Choroid plexus epithelial cell (primary cell): ENCODE data around the gene RBM43.
A peak's percentile ranks its signal among the peaks of the same experiment; 100 is the strongest.
"Not testable (repeated sequence)": the region's sequence is repeated elsewhere in the genome, so short reads cannot be mapped to it uniquely, and the experiment has no call there.

ENCODE experiments used
- DNase-seq: peaks from one replicate; pipeline ENCODE4 v3.0.0-alpha.2; 2010; ENCODE audit warnings: low read depth
- H3K4me3 ChIP-seq: 2 replicates; pipeline ENCODE4 v1.5.1; 2011; ENCODE audit warnings: low read depth, mild to moderate bottlenecking, control low read depth, low read length, moderate library complexity
- TF ChIP-seq, protein P1 (sequence below): conservative IDR thresholded peaks from 2 replicates; pipeline ENCODE4 v1.5.1; 2011; ENCODE audit warnings: low read depth, mild to moderate bottlenecking, control low read depth, inconsistent platforms, low read length, moderate library complexity

The RBM43 gene

DNA sequence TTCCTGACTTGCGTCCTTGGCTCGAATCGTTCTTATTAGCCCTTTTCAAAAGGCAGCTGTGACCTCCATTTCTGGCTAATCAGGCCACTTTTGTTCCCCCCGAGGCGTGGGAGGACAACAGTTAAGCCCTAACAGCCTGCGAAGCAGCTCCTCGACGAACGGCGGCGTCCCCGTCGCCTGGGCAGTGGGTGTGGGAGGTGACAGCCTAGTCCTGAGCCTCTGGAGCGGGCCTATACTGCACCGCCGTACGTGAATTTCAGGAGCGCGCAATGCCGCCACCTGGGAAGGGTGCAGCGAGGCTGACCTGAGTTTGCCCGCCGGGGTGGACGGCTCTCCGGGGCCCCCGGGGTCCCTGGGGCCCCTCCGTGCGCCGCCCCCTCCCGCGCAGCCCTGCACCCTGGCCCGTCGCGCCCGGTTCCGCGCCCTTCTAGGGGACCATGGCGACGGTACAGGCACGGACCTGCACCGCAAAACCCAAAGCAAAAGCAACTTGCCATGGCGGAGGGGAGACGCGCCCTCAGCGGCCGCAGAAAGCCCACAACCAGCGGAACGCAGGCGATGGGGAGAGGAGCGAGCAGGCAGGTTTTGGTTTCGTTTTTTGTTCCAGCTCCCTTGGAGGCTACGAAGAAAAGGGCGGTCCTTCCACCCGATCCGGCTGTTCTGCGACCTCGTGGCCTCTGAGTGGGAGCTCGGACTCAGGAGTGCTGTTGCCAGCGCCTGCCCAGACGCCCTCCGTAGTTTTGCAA lies at the start of gene RBM43:
Gene RBM43 (minus strand): TSS at position 633 of the 746 bp plus-strand sequence. CDS start 136 bp downstream, at position 497.
- H3K4me3 ChIP-seq: peak within 1 kb of the TSS; percentile 87
- TF ChIP-seq, protein P1, sequence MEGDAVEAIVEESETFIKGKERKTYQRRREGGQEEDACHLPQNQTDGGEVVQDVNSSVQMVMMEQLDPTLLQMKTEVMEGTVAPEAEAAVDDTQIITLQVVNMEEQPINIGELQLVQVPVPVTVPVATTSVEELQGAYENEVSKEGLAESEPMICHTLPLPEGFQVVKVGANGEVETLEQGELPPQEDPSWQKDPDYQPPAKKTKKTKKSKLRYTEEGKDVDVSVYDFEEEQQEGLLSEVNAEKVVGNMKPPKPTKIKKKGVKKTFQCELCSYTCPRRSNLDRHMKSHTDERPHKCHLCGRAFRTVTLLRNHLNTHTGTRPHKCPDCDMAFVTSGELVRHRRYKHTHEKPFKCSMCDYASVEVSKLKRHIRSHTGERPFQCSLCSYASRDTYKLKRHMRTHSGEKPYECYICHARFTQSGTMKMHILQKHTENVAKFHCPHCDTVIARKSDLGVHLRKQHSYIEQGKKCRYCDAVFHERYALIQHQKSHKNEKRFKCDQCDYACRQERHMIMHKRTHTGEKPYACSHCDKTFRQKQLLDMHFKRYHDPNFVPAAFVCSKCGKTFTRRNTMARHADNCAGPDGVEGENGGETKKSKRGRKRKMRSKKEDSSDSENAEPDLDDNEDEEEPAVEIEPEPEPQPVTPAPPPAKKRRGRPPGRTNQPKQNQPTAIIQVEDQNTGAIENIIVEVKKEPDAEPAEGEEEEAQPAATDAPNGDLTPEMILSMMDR: no peak
- DNase-seq: peak; percentile 93

DNA sequence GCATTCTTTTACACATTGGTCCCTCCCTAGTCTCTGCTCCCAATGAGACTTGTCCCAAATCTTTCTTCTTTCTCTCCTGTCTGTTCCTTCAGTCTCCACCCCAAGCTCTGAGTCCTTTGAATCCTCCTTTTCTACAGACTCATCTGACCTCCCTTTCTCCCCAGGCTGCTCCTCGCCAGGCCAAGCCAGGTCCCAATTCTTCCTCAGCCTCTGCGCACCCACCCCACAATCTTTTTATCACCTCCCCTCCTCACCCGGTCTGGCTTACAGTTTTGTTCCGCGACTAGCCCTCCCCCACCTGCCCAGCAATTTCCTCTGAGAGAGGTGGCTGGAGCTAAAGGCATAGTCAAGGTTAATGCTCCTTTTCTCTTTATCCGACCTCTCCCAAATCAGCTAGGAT lies 48.6 kb upstream of the RBM43 start:
- not testable (repeated sequence) for H3K4me3 ChIP-seq, DNase-seq

DNA sequence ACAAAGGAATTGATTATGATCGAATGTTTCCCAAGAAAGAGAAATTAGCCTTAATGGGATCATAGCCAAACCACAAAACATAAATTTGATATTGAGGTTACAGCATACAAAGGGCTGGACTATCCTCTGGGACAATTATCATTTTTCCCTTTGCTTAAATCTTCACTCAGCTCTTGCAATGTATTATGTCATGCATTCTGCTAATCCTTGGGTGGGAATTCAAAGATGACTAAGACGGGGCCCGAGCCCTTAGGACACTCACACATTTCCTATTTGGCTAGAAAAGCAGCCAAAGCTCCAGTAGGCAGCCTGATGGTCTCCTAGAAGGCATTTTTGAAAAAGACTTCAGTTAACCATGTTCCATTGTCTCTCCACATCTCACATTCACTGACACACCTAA lies 45.0 kb upstream of the RBM43 start:
- peak; percentile 67 for DNase-seq
- no peak overlapping the region for H3K4me3 ChIP-seq
- TF ChIP-seq, protein P1: no peak

DNA sequence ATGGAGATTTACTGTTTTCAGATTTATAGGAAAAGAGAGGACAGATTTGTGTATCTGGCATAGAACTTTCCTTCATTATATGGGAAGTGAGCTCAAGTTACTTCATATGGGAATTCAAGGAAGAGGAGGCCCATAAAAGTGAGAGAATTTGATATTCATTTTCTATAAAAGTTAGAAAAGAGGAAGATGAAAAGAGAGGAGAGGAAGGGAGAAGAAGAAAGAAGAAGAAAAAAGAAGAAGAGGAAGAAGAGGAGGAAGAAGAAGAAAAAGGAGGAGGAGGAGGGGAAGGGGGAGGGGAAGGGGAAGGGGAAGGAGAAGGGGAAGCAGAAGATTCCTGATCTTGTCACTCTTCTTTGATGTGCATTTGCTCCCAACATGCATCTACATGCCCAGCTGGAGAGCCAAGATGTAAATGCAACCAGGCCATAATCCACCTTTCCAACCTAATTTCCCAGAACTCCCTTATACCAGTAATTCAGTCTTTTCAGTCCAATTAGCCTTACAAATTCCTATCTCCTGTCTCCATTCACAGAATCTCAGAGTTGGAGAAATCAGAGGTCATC lies 43.5 kb upstream of the RBM43 start:
- TF ChIP-seq, protein P1: no peak
- H3K4me3 ChIP-seq: no peak overlapping the region
- no peak for DNase-seq

DNA sequence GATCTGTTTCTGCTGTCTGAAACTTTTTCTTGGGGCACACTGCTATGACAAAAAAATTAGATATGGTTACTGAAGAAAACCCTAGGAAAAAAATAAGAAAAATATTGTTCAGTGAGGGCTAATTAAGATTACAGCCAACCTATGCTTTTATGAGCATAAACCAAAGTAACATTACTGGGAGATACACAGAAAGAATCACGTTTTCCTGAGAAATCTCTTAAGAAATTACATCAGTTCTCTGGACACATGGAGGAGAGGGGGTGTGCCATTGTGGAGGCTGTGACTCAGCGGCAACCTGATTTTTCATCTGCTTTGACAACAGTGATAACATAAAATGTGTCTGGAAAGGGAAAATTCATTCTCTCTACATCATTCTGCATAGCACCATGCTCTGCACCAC lies 41.2 kb upstream of the RBM43 start:
- DNase-seq: peak; percentile 72
- TF ChIP-seq, protein P1: no peak
- H3K4me3 ChIP-seq: no peak overlapping the region

DNA sequence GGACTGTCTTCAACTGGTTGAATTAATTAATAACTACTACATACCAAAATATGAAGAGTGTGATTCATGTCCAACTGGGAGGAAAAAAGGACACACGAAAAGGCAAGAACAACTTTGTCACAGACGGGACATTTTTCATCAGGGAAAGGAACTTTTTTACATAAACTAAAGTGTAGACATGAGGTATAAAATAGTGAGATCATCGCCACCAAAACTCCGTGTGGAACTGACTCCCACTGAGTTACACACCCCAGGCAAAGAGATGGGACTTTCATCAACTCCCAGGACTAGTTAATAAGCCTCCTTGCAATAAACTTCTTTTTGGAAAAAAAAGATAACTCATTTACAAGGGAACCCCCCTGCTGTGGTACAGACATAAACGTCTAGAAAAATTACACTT lies 40.7 kb upstream of the RBM43 start:
- DNase-seq: no peak
- TF ChIP-seq, protein P1: no peak
- no peak overlapping the region for H3K4me3 ChIP-seq

DNA sequence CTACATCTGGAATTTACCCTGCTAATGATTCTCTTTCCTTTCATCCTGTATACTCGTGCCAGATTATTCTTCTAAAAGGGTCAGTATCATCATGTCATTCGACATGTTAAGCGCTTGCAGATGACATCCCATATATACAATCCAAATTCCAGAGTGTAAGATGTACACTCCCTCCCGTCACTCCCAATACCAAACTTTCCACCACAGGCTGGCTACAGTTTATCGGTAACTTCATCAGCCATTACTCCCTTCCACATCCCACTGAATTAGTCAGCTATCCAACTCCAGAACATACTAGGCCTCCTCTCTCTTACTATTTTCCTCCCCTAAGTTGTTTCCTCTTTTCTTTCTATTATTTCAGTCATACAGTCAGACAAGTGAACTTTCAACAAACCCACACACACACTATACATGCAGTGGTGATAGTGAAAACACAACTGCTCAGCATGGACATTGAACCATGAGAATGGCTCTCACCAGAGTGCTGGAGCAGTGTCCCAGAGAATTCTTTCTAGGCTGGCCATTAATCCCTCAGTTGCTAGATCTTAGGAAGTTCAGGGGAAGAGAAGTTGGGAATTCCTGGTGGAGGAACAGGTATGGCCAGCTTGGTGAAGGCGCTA lies 38.4 kb upstream of the RBM43 start:
- TF ChIP-seq, protein P1: no peak
- no peak for DNase-seq
- H3K4me3 ChIP-seq: no peak overlapping the region
